GM12892 (cell line): ENCODE data around the gene MYOT.
A peak's percentile ranks its signal among the peaks of the same experiment; 100 is the strongest.

Experiments used
- DNase-seq: peaks from one replicate; pipeline ENCODE4 v3.0.0; 2011; ENCODE audit not compliant: insufficient read length
- FAIRE-seq: peaks from 2 replicates; lab custom pipeline; 2011; peaks lifted over from hg19 to GRCh38; lab: Jason Lieb, UNC
- POLR2A ChIP-seq: IDR thresholded peaks from 2 replicates; pipeline ENCODE4 v1.6.1; 2011; ENCODE audit warnings: low read depth, low read length, control low read depth
- POLR2AphosphoS5 ChIP-seq: IDR thresholded peaks from 2 replicates; pipeline ENCODE4 v1.6.1; 2011; ENCODE audit warnings: low read depth, low read length, control low read depth
- TAF1 ChIP-seq: IDR thresholded peaks from 2 replicates; pipeline ENCODE4 v1.6.1; 2011; ENCODE audit warnings: low read depth, mild to moderate bottlenecking, control low read depth, low read length, borderline replicate concordance

The MYOT gene

GRCh38 chr5:137921931-137922330 lies 54.3 kb downstream of the MYOT start:
- no peak for FAIRE-seq
- TF ChIP-seq TAF1: no peak
- no peak for TF ChIP-seq POLR2AphosphoS5
- DNase-seq: no peak

- TF ChIP-seq POLR2A (no peak), TAF1 (no peak), POLR2AphosphoS5 (no peak)
- no peak for DNase-seq
- FAIRE-seq: no peak
These were observed 56.2 kb downstream of the MYOT start for GRCh38 chr5:137923856-137924255.

- FAIRE-seq: no peak
These were observed 65.1 kb downstream of the MYOT start for GRCh38 chr5:137932800-137933199.

GRCh38 chr5:137933491-137933911 lies 65.8 kb downstream of the MYOT start:
- no peak for DNase-seq
- FAIRE-seq: peak; percentile 17

More at GRCh38 chr5:137932800-137933199, 65.1 kb downstream of the MYOT start:
- TF ChIP-seq TAF1 (no peak), POLR2AphosphoS5 (no peak), POLR2A (no peak)
- DNase-seq: no peak

GRCh38 chr5:137935190-137935589 lies 67.5 kb downstream of the MYOT start:
- FAIRE-seq: no peak
- TF ChIP-seq POLR2A (no peak), TAF1 (no peak), POLR2AphosphoS5 (no peak)
- DNase-seq: no peak

More at GRCh38 chr5:137933491-137933911, 65.8 kb downstream of the MYOT start:
- no peak for TF ChIP-seq POLR2AphosphoS5

- FAIRE-seq: peak; percentile 36
These were observed 68.0 kb downstream of the MYOT start for GRCh38 chr5:137935694-137936093.

More at GRCh38 chr5:137935694-137936093, 68.0 kb downstream of the MYOT start:
- no peak for DNase-seq
- TF ChIP-seq POLR2A: no peak
- no peak for TF ChIP-seq TAF1
- TF ChIP-seq POLR2AphosphoS5: no peak
